Kidney (tissue), 14 donors: ENCODE measurements around the gene POU3F4. TPM values are rescaled to one million over a fixed set of nuclear protein-coding genes. Genes with fewer than 3 reads are reported as not detected.
A peak's percentile ranks its signal among the peaks of the same experiment; 100 is the strongest.

ENCODE experiments used
- DNase-seq, 5 donors: peaks; one replicate each; pipeline ENCODE4 v3.0.0-alpha.2; 2013 to 2020
- FAIRE-seq: peaks from 2 replicates; lab custom pipeline; 2012; peaks lifted over from hg19 to GRCh38; lab: Jason Lieb, UNC
- H3K27ac ChIP-seq, 2 donors: one replicate each; pipeline ENCODE4 v1.7.0; 2013; ENCODE audit warnings: low read depth in 2 of 2, low read length in 2 of 2, inconsistent platforms in 1 of 2
- H3K27me3 ChIP-seq: one replicate; pipeline ENCODE4 v1.7.1; 2013; ENCODE audit warnings: low read length, inconsistent platforms; ENCODE audit not compliant: control insufficient read depth, insufficient read depth
- H3K36me3 ChIP-seq, 3 donors: one replicate each; pipeline versions ENCODE4 v1.7.0 to v1.7.1; 2013; ENCODE audit warnings: low read length in 3 of 3, control low read depth in 1 of 3, inconsistent platforms in 1 of 3; ENCODE audit not compliant: insufficient read depth in 3 of 3, control insufficient read depth in 2 of 3
- H3K4me1 ChIP-seq, 3 donors: one replicate each; pipeline versions ENCODE4 v1.7.0 to v1.7.1; 2013; ENCODE audit warnings: low read length in 3 of 3, inconsistent platforms in 1 of 3, low read depth in 1 of 3; ENCODE audit not compliant: control insufficient read depth in 2 of 3, insufficient read depth in 2 of 3
- H3K4me3 ChIP-seq, 3 donors: one replicate each; pipeline versions ENCODE4 v1.7.0 to v1.8.1; 2013; ENCODE audit warnings: low read length in 3 of 3, control low read depth in 1 of 3, inconsistent platforms in 1 of 3
- H3K9ac ChIP-seq, 3 donors: one replicate each; pipeline versions ENCODE4 v1.7.0 to v1.7.1; 2013; ENCODE audit warnings: low read length in 3 of 3, control low read depth in 1 of 3, inconsistent platforms in 1 of 3
- H3K9me3 ChIP-seq, 3 donors: one replicate each; pipeline versions ENCODE4 v1.7.0 to v1.7.1; 2013; ENCODE audit warnings: low read length in 3 of 3, control low read depth in 1 of 3, inconsistent platforms in 1 of 3; ENCODE audit not compliant: control insufficient read depth in 2 of 3, insufficient read depth in 1 of 3
- CTCF ChIP-seq: IDR thresholded peaks from 3 replicates; pipeline ENCODE4 v1.5.1; 2012; ENCODE audit warnings: mild to moderate bottlenecking, moderate library complexity, borderline replicate concordance; ENCODE audit not compliant: insufficient read depth; ENCODE audit errors: extremely low read depth
- intact Hi-C: fragments of 100-400 bp; cut with DNase I; formaldehyde crosslinking; loops from one replicate; pipeline ENCODE4 v1.11.1; 2022
- polyA plus RNA-seq: library from polyadenylated mRNA; stranded (reverse); fragments of 350-450 nt; fragmentation: Illumina TruSeq; extraction: RNeasy Lipid Tissue Mini Kit (QIAGEN cat#74804); gene quantifications from one replicate; pipeline ENCODE4 v1.2.3, GENCODE V29; 2014; ENCODE audit warnings: low read depth, low replicate concordance; ENCODE audit not compliant: insufficient read depth
- total RNA-seq: library from RNA; stranded (reverse); fragmentation: NEBNext Ultra II Directional; extraction: Animal tissue kit (Norgen Biotek cat#: 25700); gene quantifications from one replicate; pipeline ENCODE4 v1.2.1, GENCODE V29; 2021
- donor health status: control.
- donor health status: control.
- donor health status: control.
- donor health status: control.
- donor health status: control.
- donor health status: DM: yes; HTN: yes; CAD: no.
- donor health status: Normal renal cell carcinoma (clear cell type).

The POU3F4 gene
- total and polyA plus RNA-seq, 2 donors from 2014 or later = 1.0 to 1.1 TPM

- peak overlapping the region in 1 of 3 donors; percentile 36 for H3K4me3 ChIP-seq
- intact Hi-C loops = no loop called here
- H3K4me1 ChIP-seq = no peaks in the 10 kb centered on the region
- H3K27ac ChIP-seq = no peak overlapping the region
- no peaks in the 10 kb centered on the region for H3K9me3 ChIP-seq
- peak in 1 of 5 donors; percentile 64 for DNase-seq
- no peaks in the 10 kb centered on the region for H3K36me3 ChIP-seq
- peaks cover 37% of the 10 kb centered on the region for H3K27me3 ChIP-seq
- TF ChIP-seq CTCF = no peak
- no peak for FAIRE-seq
- no peak overlapping the region for H3K9ac ChIP-seq
Measured at GRCh38 chrX:83508526-83509253, 600 bp downstream of the POU3F4 start.

DNA sequence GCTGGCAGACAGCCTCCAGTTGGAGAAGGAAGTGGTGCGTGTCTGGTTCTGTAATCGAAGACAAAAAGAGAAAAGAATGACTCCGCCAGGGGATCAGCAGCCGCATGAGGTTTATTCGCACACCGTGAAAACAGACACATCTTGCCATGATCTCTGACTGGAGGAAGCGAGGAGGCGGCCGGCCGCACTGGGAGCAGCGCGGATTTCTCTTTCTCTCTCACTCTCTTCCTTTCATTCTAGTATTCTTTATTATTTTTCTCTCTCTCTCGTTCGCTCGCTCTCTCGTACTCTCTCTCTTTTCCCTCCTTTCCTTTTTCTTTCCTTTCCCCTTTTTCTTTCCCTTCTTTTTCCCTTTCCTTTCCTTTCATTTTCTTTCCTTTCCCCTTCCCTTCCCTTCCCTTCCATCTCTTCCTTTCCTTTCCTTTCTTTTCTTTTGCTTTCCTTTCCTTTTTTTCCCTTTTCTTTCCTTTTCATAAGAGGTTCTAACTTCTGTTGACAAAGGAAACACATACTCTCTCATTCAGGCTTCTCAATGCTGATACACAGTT lies 1.2 kb downstream of the POU3F4 start:
- Histone ChIP-seq H3K9ac (no peak overlapping the region), H3K4me1 (no peaks in the 10 kb centered on the region), H3K27ac (no peak overlapping the region), H3K36me3 (no peaks in the 10 kb centered on the region), H3K4me3 (peak overlapping the region in 1 of 3 donors; percentile 36), H3K9me3 (no peaks in the 10 kb centered on the region), H3K27me3 (peaks cover 35% of the 10 kb centered on the region)
- no peak for TF ChIP-seq CTCF
- intact Hi-C loops = no loop called here
- no peak for FAIRE-seq
- no peak for DNase-seq

DNA sequence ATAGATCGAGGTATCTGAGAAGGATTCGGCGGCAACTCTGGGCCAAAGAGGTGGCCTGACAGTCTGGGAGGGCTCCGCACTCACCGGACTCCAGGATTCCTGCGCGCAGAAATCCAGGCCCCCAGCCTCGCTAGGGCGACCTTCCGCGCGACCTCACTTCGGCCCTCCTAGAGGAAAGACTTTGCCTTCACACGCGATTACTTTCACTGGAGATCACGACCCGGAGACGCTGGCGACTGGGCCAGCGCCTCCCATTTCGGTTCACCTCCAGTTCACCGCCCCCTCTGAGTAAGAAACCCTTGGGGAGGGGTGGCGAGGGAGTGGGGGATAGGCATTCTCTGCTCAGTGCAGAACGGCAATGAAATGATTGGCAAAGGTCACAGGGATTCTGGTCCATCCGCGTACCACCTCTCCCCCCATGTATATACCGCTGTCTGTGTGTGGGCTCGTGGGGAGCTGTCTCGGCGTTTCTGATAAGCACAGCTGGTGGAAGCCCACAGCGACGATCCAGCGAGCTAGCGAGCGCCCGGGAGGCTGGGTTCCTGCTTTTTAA lies 2.5 kb downstream of the POU3F4 start:
- FAIRE-seq (no peak), DNase-seq (peak in 1 of 5 donors; percentile 41)
- H3K36me3 ChIP-seq = no peaks in the 10 kb centered on the region
- no peak overlapping the region for H3K4me3 ChIP-seq
- TF ChIP-seq CTCF = no peak
- H3K9ac ChIP-seq = no peak overlapping the region
- no peaks in the 10 kb centered on the region for H3K4me1 ChIP-seq
- no peak overlapping the region for H3K27ac ChIP-seq
- peaks cover 27% of the 10 kb centered on the region for H3K27me3 ChIP-seq
- intact Hi-C loops = no loop called here
- no peaks in the 10 kb centered on the region for H3K9me3 ChIP-seq
